ENCODE results near the gene POU2AF1.

POU2AF1 gene, protein sequence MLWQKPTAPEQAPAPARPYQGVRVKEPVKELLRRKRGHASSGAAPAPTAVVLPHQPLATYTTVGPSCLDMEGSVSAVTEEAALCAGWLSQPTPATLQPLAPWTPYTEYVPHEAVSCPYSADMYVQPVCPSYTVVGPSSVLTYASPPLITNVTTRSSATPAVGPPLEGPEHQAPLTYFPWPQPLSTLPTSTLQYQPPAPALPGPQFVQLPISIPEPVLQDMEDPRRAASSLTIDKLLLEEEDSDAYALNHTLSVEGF

DNA sequence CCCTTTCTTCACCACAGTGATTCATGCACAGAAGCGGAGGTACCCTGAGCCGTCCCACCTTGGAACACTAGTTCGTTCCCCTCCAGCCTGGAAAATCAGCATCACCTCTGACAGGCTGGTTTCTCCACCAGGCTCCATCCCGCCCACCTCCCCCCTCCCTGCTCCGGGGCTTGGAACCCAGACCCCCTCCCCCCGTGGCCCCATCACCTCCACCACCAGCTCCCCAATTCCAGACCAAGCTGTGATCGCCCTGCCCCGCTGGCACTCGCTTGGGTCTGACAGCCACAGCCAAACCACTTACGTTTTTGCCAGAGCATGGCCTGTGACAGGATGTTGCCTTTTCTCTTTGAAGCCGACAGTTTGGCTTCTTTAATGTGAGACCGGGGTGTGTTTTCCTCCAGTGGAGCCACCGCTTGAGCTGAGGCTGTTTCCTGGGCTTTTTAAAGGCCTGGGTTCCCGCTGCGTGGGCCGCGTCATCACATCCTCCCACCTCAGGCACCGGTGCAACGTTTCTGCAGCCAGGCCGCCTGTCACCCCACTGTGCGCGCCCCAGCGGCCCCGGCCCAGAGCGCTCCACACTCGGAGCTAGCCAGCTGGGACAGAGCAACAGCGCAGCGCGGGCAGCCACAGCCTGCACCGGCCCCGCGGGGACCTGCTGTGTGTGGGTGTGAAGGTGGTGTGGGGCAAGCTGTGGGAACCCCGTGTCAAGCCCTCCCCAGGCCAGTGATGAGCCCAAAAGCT lies at the start of gene POU2AF1:
Gene POU2AF1 (minus strand): TSS at position 415 of the 741 bp plus-strand sequence. CDS start 98 bp downstream, at position 317.
- in situ Hi-C loops (cut with HindIII; ENCODE audit: low sequenced_read_pairs) = no loop called here

DNA sequence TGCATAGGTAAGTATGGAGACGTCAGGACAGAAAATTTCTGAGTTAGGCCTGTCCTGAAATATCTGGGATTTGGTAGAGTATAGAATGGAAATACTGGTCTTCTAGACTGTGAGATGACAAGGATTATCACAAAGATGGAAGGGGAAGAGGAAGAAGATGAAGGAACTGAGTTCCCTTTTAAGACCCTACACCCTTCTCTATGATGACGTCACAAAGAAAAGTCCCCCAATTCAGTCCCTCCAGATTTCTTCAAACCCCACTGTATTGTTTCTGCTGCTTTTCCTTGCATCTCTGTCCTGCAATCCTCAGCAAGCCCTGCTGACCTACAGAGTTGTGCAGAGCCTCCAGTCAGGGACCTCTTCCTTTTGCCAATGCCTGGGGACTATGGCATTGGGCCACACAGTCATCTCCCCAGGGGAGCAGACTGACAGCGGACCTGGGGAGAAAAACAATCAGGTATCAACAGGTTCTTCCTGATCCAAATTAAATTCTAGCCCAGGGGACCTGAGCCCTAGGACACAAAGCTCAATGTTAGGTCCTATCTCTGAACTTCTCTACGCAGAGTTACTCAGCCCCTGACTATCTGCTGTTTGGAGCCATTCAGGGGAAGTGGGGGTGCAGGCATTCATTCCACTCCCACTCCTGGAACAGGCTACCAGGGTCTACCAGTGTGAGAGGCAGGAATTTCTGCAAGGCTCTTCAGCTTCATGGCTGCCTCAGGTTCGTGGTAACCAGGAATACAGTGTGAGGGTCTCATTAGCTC lies 49.2 kb upstream of the POU2AF1 start:
- in situ Hi-C loops (cut with HindIII; ENCODE audit: low sequenced_read_pairs) = no loop called here

DNA sequence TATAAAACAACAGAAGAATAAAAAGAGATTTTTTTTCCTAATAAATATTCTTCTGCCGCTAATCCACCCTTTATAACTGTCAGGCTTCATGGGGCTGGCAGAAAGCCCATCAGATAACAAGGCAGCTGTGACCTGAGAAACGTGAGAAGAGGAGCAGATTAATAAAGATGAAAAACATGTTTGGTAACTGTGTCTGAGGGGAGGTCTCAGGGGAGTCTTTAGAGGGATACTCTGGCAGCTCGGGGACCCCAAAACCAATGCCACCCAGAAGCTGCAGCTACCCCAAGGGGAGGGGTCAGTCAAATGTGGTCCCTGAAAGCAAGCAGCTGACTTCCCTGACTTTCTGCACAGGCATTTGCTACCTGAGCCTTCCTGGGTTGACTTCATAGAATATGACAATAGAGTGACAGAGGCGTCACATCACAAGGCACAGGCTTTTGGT lies 48.4 kb upstream of the POU2AF1 start:
- in situ Hi-C loops (cut with HindIII; ENCODE audit: low sequenced_read_pairs) = no loop called here

DNA sequence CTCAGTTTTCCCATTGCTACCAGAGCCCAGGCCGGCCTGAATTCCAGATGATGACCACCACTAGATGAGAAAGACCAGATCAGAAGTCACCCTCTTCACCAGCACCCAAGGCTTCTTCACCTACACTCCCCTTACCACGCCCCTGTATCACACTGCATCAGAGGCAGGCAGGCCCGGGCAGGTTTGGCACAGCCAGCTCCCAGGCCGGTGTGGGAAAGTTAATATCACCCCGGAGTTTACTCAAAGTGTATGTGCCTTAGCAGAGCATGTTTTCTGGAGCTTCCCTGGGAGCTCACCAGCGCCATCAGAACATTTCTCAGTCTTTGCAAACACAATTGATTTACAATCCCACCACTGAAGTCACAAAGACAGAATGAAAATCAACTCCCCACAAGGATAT lies 47.5 kb upstream of the POU2AF1 start:
- in situ Hi-C loops (cut with HindIII; ENCODE audit: low sequenced_read_pairs) = no loop called here

DNA sequence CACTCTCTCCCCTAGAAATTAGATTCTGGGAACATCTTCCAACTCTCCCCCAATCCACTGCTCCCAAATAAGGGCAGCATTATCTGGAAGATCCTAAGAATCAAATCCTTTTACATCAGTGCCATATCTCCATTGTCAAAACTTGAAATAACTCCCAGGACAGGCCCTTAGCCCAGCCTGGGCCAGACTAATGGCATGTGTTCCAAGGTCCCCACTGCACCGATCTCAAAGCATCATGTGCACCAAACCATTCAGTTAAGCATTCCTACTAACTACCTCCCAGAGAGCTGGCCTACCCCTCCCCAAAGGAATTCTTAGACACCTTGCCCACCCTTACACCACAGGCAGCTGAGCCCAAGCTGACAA lies 44.2 kb upstream of the POU2AF1 start:
- in situ Hi-C loops (cut with HindIII; ENCODE audit: low sequenced_read_pairs) = no loop called here

DNA sequence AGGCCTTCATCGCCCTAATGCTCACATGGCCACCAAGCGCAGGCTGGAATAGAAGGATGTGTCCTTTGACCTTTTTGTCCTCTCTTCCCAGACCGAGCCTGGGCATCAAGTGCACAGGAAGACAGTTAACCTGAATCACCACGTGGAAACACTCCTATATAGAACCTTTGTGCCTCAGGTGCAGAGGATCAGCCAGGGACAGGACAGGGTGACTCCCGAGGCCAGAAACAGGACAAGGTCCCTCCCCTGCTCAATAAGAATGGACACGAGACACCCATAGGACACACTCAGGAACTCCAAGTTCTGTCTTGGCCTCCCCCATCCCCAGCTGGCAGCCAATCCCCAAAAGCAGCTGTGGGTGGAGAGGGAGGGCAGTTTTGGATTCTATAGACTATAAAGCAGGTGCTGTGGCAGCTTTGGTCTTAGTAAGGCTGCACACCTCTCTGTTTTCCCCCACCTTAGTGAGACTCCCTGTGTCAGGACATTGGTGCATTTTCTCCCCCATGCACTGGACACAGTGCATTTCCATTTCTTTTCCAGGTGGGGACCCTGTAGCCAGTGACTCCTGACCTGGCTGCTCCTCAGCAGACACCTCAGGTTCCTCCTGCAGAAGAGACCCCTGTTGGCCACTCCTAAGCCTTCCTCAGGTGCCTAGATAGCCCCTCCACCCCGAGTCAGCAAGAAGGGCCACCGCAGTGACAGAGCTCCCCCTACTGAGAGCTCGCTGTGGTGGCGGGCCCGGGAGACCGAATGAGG lies 43.6 kb upstream of the POU2AF1 start:
- in situ Hi-C loops (cut with HindIII; ENCODE audit: low sequenced_read_pairs) = no loop called here

DNA sequence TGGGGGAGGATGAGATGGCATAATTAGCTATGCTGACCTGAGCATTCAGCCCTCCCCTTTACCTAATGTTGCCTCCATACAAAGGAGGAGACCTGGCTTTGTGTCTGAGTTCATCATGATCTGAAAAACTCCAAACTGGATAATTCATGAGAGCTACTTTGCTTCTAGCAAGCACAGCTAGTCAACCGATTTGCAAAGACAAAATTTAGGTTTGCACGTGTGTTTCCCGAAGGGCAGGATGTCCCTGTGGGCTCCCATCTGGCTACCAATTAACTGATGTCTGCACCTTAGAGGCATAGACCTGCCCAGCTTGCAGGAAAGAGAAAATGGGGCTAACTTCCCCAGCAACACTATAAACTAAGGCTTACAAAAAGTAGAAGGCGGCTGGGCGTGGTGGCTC lies 42.2 kb upstream of the POU2AF1 start:
- in situ Hi-C loops (cut with HindIII; ENCODE audit: low sequenced_read_pairs) = no loop called here

DNA sequence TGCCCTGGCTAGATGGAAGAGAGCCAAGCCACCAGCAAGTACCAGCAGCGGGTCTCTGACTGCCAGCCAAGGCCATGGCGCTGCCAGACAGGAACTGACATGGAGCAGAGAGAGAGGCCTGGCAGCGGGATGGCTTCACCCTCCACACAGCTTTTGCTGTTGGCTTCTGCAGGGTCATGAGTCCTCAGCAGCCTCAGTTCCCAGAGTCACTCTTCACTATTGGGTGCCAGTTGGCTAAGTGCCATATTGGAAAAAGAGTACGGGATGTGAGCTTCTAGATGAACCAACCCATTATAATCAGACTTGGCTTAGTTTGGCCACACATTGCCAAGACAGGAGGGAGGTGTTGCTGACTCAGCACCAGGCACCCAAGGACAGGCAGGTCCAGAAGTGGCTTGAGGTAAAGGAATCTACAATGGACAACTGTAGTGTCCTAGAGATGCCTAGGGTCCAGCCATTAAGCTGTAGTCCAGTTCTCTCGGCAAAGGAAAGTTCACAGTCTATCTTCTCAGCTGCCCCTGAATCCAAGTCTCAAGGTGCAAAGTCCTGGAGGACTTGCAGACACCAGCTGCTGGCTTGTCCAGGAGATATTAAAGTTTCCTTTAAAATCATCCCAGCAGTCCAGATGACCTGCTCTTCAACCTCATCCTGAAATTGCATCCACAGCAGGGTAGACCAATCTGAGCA lies 40.7 kb upstream of the POU2AF1 start:
- in situ Hi-C loops (cut with HindIII; ENCODE audit: low sequenced_read_pairs) = no loop called here

DNA sequence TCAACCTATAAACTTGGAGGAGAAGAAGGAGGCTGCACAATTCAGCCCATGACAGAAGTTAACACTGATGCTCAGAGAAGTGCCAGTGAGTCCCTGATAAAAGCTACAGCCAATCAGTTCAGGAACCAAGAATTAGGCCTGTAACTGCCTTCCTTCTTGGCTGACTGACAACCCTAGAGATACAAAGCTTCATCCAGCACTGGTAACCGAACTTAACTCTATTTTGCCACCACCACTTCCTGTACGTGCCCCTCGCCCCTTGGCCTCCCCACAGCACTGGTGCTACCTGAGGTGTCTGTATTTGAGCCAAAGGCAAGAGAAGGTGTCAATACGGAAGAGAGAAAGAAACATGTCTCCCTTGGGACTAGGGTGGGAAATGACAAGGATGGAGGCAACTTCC lies 40.1 kb upstream of the POU2AF1 start:
- in situ Hi-C loops (cut with HindIII; ENCODE audit: low sequenced_read_pairs) = no loop called here

DNA sequence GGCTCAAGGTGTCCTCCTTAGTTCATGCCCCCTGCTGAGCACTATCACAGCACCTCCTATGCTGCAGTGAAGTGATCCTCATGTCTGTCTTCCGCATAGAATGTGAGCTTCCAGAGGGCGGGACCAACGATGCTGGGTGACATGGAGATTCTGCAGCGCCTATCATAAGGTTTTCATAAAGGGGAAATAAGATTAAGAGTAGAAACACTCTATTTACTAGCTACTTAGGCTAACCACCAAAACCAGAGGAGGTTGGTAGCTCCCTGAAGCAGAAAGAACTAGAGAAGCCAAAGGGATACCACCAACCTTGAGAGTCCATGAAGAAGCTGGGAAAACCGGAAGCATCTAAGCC lies 39.3 kb upstream of the POU2AF1 start:
- in situ Hi-C loops (cut with HindIII; ENCODE audit: low sequenced_read_pairs) = no loop called here

DNA sequence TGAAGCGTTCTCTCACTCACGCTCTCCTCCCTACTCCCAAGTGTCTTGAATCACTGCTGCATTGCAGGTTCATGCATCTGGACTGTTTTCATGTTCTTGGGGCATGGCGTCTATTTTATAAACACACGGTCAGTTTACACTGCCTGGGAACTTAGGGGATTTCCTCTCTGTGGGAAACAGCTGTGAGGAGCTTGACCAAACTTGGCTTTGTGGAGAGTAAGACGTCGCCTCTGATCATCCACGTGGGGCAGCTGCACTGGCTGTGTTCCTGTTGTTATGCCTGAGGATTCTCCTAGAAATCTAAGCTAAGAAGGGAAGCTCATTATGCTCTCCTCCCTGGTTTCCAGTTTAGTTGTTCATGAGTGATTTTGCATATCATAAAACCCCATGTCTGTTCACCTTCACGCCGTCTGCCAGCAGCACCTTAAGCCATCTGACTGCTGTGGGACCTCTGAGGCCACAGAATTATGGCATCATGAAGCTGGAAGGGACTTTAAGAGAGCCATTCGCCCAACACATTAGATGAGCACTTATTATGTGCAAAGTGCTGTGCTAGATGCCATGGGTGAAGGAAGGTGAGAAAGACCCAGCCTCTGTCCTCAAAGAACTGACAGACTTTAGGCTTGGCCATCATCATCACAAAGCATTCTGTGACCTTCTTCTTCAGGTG lies 38.8 kb upstream of the POU2AF1 start:
- in situ Hi-C loops (cut with HindIII; ENCODE audit: low sequenced_read_pairs) = no loop called here

DNA sequence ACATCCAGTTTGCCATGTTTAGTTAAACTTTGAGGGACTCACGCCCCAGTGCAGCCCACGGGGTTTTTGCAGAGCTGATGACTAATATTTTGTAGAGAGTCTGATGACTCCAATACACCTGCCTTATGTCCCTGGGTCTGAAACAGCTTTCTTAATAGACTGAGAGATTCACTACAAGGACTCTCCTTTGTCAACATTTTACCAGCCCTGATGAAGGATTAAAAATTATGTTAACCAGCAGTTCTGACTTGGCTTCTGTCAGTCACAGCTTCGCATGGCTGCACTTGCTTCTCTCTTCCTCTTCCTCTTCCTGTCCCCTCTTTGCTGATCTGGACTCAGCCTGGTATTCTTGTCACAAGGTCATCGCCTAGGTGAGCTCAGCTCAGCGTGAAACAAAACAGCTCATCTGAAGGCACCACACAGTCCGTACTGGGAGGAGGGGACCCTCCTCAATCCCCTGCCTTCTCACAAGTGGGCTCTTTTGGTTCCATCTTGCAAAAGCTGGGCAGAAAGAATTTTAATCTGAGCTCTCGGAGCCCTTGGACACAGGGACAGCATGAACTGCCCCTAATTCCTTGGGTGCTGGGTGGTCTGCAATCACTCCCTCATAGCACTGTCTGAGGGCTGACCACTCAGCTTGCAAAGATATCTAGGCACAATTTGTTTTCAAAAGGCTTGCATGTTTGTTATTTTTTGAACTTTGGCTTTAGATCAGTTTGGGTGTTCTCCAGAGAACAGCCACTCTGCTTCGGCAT lies 38.1 kb upstream of the POU2AF1 start:
- in situ Hi-C loops (cut with HindIII; ENCODE audit: low sequenced_read_pairs) = no loop called here

DNA sequence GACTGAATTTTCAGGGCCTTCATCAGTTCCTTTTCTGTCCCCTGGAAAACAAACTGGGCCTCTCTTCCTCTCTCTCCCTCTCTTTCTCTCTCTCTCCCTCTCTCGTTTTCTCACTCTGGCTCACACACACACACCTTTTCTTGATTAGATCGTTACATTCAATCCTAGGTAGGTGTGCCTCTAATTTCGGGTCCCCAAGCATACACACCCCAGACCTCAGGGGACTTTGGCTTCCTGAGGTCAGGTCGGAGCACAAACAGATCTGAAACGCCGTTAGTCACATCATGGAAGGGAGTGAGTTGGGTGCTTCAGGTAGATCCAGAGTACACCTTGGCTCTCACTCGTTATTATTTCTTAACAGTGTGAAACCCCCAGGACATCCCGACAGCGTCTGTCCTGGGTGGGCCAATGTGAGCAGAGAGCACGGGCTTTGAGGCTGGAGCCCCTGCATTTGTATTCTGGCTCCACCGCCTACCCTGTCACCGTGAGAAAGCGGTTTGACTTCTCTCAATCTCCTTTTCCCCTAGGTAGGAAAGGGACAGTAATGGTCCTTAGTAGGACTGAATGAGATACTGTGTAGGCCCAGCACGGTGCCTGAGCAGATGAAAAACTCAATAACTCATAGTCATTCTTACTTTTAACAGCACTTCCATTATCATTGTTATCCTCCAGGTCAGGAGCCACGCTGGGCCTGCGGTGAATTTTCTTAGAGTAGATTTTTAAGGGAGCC lies 37.3 kb upstream of the POU2AF1 start:
- in situ Hi-C loops (cut with HindIII; ENCODE audit: low sequenced_read_pairs) = no loop called here

DNA sequence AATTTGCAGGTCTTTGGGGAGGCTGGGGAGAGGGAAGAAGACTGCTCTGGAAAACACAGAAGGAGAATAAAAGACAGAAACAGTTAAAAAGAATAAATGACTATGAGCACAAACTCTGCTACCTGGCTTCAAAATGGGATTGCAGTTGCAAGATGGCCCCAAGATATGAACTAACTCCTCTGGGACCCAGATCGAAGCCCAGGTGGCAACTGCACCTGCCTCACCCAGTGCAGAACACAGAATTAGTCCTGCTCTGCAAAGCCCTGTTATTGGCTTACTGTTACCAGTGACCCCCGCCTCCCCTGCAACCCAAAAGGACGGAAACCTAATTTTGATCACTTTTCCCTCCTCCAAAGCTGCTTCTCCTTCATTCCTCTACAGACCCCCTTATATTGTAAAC lies 35.9 kb upstream of the POU2AF1 start:
- in situ Hi-C loops (cut with HindIII; ENCODE audit: low sequenced_read_pairs) = no loop called here

DNA sequence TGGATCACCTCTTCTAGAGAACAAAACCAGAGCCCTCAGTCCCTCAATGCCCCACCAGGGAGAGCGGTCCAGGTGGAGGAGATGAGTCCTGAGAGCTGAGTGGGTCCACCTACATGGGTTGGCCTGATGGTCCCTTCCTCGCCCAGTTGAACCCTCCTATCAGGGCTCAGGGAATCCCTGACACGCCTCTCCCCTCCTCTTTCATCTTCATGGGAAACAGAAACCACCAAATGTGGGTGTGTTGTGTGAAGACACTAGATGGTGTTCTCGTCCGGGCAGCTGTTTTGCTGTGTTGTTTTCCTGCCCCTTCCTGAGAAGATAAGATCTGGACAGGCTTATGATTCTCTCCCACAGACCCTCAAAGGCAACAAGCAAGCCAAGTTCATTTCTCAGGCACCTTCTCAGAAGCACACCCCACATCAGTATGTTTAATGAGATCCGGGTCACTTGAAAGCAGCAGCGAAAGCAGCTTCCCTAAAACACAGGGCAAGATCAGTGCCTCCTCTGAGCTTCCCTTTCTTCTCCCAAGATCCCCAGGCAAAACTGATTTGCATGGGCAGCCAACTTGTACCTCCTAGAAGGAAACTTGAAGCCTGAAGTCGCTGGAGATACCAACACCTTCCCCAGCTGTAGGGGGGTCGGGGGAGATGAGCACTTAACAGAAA lies 35.3 kb upstream of the POU2AF1 start:
- in situ Hi-C loops (cut with HindIII; ENCODE audit: low sequenced_read_pairs) = no loop called here

DNA sequence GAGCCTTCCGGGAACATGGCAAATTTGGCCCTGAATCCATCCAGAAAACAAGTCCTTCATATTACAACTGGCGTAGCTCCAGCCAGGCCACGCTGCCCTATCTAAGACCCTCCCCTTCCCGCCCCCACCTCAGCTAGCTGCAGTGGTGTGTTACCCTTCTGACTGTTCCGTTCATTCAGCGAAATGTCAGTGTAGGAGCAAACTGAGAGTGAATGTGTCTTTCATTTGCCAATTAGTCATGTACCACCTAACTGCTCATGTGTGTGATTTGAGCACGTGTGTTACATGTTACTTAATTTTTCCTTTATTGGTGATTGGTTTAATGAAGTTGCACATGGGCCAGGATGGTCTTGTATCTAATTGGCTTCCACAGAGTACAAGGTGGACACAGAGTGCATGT lies 34.8 kb upstream of the POU2AF1 start:
- in situ Hi-C loops (cut with HindIII; ENCODE audit: low sequenced_read_pairs) = no loop called here

DNA sequence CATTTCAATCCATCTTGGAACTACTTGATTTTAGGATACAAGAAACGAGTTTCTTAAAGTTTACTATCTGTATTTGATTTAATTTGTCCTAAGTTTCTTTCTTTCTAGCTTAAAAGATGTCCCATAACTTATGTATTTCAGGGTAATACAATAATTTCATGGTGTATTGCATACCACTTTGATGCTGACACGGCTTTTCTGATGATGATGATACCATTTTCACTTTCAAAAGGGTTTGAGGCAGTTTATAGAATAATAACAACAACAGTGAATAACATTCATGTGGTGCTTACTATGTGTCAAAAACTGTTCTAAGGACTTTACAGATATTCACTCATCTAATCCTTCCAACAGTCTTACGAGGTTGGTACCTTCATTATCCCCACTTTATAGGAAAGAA lies 33.2 kb upstream of the POU2AF1 start:
- in situ Hi-C loops (cut with HindIII; ENCODE audit: low sequenced_read_pairs) = no loop called here

DNA sequence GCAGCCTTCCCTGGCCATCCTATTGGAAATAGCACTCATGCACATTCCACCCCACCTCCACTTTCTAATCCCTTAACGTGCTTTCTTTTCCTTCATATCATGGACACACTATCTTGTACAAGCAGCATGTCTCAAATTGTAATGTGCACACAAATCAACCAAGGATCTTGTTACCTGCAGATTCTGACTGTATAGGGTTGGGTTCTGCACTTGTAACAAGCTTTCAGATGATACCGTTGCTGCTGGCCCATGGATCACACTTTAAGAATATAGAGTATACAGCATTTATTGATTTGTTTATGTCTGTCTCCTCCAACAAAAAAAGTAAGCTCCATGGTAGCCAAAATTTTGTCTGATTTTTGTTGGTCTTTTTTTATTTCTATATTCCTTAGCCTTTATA lies 32.4 kb upstream of the POU2AF1 start:
- in situ Hi-C loops (cut with HindIII; ENCODE audit: low sequenced_read_pairs) = no loop called here

Measured in DLD1 (cell line).